ENCODE measurements around the gene RWDD4.

- TF ChIP-seq EZH2 (IDR thresholded peaks at IDR 0.05; ENCODE audit: low read length, unreplicated experiment), result no peak
- TF ChIP-seq, protein P1, sequence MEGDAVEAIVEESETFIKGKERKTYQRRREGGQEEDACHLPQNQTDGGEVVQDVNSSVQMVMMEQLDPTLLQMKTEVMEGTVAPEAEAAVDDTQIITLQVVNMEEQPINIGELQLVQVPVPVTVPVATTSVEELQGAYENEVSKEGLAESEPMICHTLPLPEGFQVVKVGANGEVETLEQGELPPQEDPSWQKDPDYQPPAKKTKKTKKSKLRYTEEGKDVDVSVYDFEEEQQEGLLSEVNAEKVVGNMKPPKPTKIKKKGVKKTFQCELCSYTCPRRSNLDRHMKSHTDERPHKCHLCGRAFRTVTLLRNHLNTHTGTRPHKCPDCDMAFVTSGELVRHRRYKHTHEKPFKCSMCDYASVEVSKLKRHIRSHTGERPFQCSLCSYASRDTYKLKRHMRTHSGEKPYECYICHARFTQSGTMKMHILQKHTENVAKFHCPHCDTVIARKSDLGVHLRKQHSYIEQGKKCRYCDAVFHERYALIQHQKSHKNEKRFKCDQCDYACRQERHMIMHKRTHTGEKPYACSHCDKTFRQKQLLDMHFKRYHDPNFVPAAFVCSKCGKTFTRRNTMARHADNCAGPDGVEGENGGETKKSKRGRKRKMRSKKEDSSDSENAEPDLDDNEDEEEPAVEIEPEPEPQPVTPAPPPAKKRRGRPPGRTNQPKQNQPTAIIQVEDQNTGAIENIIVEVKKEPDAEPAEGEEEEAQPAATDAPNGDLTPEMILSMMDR (conservative IDR thresholded peaks at IDR 0.05; ENCODE audit: low read depth, low read length), result no peak
These were observed 37.1 kb downstream of the RWDD4 start for GRCh38 chr4:183621875-183622274.

All from PC-3 (cell line).